Measurements from ENCODE around the gene GAGE10. TPM values are rescaled to one million over a fixed set of nuclear protein-coding genes. Genes with fewer than 3 reads are reported as not detected.

Gene GAGE10
- total RNA-seq, 6 donors from 2014 or later = not detected

DNA sequence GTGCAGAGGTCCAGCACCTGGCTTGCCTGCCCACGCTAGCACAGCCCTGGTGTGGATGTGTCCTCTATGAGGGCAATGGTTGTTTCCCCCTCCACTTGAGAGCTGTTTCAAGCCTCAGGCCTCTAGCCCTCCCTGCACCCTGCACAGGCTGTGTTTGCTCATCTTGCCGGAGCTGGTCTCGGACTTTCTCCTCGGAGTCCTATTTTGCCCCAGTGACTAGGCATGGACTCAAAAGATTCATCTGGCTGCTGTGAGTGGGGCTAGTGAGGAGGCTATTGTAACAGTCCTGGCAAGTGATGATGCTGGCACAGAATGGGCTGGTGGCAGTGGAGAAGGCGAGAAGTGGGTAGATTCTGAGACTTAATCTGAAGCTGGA, 44.7 kb upstream of the GAGE10 start:
- DNase-seq (no peak), ATAC-seq (ENCODE audit: low FRiP score in 2 of 2) (no peak)
- TF ChIP-seq POLR2A (IDR thresholded peaks at IDR 0.05) = no peak
- no peak for TF ChIP-seq EP300 (IDR thresholded peaks at IDR 0.05)
- TF ChIP-seq POLR2AphosphoS5 (IDR thresholded peaks at IDR 0.05) = no peak
- TF ChIP-seq, protein P1, sequence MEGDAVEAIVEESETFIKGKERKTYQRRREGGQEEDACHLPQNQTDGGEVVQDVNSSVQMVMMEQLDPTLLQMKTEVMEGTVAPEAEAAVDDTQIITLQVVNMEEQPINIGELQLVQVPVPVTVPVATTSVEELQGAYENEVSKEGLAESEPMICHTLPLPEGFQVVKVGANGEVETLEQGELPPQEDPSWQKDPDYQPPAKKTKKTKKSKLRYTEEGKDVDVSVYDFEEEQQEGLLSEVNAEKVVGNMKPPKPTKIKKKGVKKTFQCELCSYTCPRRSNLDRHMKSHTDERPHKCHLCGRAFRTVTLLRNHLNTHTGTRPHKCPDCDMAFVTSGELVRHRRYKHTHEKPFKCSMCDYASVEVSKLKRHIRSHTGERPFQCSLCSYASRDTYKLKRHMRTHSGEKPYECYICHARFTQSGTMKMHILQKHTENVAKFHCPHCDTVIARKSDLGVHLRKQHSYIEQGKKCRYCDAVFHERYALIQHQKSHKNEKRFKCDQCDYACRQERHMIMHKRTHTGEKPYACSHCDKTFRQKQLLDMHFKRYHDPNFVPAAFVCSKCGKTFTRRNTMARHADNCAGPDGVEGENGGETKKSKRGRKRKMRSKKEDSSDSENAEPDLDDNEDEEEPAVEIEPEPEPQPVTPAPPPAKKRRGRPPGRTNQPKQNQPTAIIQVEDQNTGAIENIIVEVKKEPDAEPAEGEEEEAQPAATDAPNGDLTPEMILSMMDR (IDR thresholded peaks at IDR 0.05) = no peak
- H3K27ac ChIP-seq = no peak overlapping the region
- no peak overlapping the region for H3K4me3 ChIP-seq
- no peaks in the 10 kb centered on the region for H3K27me3 ChIP-seq
- 61 to 72% methylated on average over 2 to 5 of the region's 5 CpGs for WGBS, 2 donors
- H3K9me3 ChIP-seq = no peaks in the 10 kb centered on the region
- no peaks in the 10 kb centered on the region for H3K4me1 ChIP-seq
- no peaks in the 10 kb centered on the region for H3K36me3 ChIP-seq

DNA sequence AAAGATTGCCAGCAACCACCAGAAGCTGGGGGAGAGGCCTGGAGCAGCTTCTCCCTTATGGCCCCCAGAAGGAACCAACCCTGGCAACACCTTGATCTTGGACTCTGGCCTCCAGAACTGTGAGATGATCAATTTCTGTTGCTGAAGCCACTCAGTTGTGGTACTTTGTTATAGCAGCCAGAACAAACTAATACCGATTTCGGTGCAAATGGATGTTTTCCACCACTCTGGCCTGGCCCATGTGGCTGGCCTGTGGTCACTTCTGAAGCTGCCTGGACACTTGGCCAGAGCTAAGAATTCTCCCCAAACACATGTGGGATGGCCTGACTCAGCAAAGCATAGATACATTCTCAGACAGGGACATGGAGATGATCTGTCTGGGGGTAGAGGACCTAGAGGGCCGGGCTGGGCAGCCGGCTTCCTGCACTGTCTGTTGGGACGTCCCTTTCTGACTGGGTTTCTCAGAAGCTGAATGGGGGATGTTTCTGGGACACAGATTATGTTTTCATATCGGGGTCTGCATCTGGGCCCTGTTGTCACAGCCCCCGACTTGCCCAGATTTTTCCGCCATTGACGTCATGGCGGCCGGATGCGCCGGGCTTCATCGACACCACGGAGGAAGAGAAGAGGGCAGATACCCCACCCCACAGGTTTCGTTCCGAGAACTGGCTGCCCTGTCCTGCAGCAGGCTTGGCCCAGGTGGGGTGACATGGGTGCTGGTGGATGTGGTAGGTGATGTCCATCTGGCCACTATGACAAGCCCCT, 43.0 kb upstream of the GAGE10 start:
- Histone ChIP-seq H3K27ac (no peak overlapping the region), H3K4me3 (no peak overlapping the region), H3K9me3 (no peaks in the 10 kb centered on the region), H3K27me3 (no peaks in the 10 kb centered on the region), H3K36me3 (no peaks in the 10 kb centered on the region), H3K4me1 (no peaks in the 10 kb centered on the region)
- DNase-seq (peak in 1 of 2 donors; percentile 41), ATAC-seq (ENCODE audit: low FRiP score in 2 of 2) (no peak)
- TF ChIP-seq POLR2AphosphoS5 (IDR thresholded peaks at IDR 0.05) = no peak
- TF ChIP-seq, protein P1 (IDR thresholded peaks at IDR 0.05) = no peak
- no peak for TF ChIP-seq EP300 (IDR thresholded peaks at IDR 0.05)
- WGBS, 2 donors = 91 to 94% methylated on average over 6 to 17 of the region's 17 CpGs

DNA sequence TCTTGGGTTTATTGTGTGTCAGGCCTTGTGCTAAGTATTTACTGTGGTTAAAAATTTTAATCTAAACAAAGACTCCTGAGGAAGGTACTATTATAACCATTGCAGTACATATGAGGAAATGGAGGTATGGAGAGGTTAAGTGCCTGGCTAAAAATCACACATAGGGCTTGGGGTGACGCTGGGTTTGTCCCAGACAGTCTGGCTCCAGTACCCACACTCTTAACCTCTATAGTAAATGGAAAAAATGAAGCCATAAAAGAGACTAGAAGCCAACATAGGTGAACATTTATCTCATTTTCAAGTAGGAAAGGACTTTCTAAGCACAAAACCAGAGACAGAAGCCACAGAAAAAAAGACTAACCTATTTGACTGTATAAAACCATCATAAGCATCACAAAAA, 40.8 kb upstream of the GAGE10 start:
- no peaks in the 10 kb centered on the region for H3K4me1 ChIP-seq
- no peak overlapping the region for H3K4me3 ChIP-seq
- TF ChIP-seq EP300 (IDR thresholded peaks at IDR 0.05) = no peak
- TF ChIP-seq POLR2A (IDR thresholded peaks at IDR 0.05) = no peak
- TF ChIP-seq, protein P1 (IDR thresholded peaks at IDR 0.05) = no peak
- H3K36me3 ChIP-seq = no peaks in the 10 kb centered on the region
- no peaks in the 10 kb centered on the region for H3K9me3 ChIP-seq
- ATAC-seq (ENCODE audit: low FRiP score in 2 of 2) (no peak), DNase-seq (no peak)
- 31 to 69% methylated on average over 1 of the region's 1 CpG for WGBS, 2 donors
- H3K27me3 ChIP-seq = no peaks in the 10 kb centered on the region
- no peak overlapping the region for H3K27ac ChIP-seq

DNA sequence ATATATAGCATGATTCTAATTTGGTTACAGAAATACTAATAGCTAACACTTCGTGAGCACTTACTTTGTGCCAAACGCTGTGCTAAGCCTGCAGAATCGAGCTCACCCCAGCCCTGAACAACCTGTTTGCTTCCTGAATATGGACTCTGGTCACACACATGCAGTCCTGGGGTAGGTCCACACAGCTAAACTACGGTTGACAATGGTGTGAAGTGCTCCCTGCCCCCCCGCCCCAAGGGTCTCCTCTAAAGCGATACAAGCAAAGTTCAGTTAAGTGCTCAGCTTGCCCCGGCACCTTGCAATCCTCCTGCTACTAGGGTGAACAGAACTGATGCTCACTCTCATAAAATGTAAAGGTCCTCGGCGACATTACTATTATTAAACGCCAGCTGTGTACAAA, 39.8 kb upstream of the GAGE10 start:
- H3K27me3 ChIP-seq = no peaks in the 10 kb centered on the region
- 80 to 81% methylated on average over 8 to 10 of the region's 10 CpGs for WGBS, 2 donors
- H3K9me3 ChIP-seq = no peaks in the 10 kb centered on the region
- DNase-seq (no peak), ATAC-seq (ENCODE audit: low FRiP score in 2 of 2) (no peak)
- no peak overlapping the region for H3K4me3 ChIP-seq
- no peaks in the 10 kb centered on the region for H3K36me3 ChIP-seq
- no peak overlapping the region for H3K27ac ChIP-seq
- TF ChIP-seq POLR2A (IDR thresholded peaks at IDR 0.05) (no peak), EP300 (IDR thresholded peaks at IDR 0.05) (no peak), POLR2AphosphoS5 (IDR thresholded peaks at IDR 0.05) (no peak)
- TF ChIP-seq, protein P1 (IDR thresholded peaks at IDR 0.05) = no peak
- no peaks in the 10 kb centered on the region for H3K4me1 ChIP-seq

DNA sequence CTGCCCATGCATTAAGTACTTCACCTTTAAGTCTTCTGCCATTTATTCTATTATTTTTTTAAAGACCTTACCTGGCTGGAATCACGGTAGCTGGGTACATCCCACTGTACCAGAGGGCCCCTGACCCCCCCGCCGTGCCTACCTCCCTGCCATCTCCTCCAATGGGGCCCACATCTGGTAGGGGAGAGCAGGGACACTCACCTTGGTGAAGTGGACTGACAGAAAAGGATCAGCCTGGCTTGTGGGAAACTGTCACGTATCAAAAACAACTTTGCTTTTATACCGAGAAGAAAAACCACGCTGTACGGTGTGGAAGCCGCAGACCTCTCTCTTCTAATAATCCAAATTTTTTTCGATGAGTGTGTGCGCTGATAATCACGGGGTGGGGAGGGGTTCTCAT, 39.0 kb upstream of the GAGE10 start, which contains the start of gene FOXP3:
TSS of gene FOXP3 (minus strand) at position 251 of the 400 bp plus-strand sequence. CDS start 6,205 bp downstream, outside the sequence.
- no peak for TF ChIP-seq POLR2AphosphoS5 (IDR thresholded peaks at IDR 0.05)
- TF ChIP-seq, protein P1 (IDR thresholded peaks at IDR 0.05) = no peak
- TF ChIP-seq EP300 (IDR thresholded peaks at IDR 0.05) = no peak
- TF ChIP-seq POLR2A (IDR thresholded peaks at IDR 0.05) = no peak
- Histone ChIP-seq H3K9me3 (no peaks in the 10 kb centered on the region), H3K27me3 (no peaks in the 10 kb centered on the region), H3K36me3 (no peaks in the 10 kb centered on the region), H3K4me3 (no peak within 1 kb of the TSS), H3K4me1 (no peaks in the 10 kb centered on the region), H3K27ac (no peak within 1 kb of the TSS)
- ATAC-seq (ENCODE audit: low FRiP score in 2 of 2) (no peak), DNase-seq (no peak)
- 76 to 82% methylated on average over 11 of the region's 11 CpGs for WGBS, 2 donors
